Measurements from ENCODE around the gene RNASE7.
"Not testable (repeated sequence)": the region's sequence is repeated elsewhere in the genome, so short reads cannot be mapped to it uniquely, and the experiment has no call there.

Gene RNASE7, protein sequence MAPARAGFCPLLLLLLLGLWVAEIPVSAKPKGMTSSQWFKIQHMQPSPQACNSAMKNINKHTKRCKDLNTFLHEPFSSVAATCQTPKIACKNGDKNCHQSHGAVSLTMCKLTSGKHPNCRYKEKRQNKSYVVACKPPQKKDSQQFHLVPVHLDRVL

DNA sequence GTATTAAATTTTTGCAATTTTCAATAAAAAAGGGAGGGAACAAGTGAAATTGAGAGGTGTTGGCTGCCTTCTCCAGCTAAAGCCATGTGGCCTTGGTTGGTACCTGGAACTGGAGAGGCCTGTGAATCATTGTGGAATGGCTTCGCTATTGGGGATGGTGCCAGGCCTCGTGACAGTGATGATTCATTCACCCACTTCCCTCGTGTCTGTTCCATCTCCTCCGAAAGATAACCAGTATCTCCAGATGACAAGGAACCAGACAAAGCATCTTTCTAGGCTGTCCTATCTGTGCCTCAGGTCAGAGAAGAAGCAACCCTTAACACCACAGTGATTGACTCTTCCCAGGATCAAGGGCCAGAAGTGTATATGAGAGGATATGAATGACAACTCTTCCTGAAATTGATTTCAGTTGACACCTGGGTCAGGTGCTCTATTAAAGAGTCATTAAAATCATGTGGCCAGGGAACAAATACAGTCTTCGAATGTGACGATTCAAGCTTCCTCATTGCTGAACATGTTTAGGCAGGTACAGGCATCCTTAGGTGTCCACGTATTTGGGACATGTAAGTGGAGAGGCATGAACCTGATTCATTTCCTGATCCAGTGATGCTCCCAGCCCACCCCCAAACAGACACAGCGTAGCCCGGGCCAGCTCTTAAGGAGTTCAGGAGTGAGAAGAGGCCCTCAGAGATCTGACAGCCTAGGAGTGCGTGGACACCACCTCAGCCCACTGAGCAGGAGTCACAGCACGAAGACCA lies at the start of gene RNASE7:
TSS of gene RNASE7 (plus strand) at position 687 of the 758 bp plus-strand sequence. CDS start 631 bp downstream, outside the sequence.
- no peak for DNase-seq

DNA sequence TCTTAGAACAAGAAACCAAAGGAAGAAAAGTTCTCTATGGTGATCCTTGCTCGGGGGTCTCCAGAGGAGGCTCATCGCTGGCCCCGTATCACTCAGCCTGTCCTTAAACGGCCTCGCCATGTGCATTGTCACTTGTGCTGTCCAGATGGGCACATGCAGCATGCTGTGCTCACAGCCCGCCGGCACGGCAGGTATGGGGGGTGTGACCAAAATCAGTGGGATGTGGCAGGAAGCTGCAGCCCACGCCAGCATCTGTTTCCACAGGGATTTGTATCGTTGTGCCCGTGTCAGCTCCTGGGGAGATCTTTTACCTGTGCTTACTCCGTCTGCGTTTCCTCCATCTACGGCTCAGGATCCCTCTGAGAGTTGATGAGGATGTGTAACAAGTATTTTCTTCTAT lies 45.6 kb upstream of the RNASE7 start:
- DNase-seq, result no peak

DNA sequence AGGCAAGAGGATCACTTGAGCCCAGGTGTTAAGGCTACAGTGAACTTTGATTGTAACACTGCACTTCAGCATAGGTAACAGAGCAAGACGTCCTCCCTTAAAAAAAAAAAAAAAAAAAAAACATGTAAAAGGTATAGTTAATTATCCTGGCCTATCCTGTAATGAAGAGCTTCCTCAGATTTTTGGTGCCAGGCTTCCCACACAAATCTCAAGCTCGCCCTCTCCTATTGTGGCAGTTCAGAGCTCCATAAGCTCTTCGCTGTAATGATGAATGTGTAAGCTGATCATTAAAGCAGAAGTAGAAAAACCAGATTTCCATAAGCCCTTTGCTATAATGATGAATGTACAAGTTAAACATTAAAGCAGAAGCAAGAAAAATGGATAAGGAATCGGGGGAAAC lies 45.0 kb upstream of the RNASE7 start:
- DNase-seq, result no peak

DNA sequence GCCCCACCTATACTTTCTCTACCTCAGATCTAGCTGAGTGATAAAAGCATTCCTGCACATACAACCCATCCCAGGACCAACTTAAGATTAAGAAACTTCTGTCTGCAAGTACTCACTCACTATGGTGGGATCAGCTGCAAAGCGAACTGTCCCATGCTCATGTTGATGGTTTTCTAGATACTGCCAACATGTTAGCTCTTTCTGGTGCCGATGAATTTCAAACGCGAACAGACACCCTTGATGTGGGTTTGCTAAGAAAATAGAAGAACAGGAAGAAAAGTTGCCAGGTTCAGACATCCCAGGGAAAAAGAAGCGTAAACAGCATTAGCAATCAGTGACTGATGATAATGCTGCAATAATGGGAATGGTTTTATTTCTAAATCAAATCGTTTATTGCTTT lies 44.6 kb upstream of the RNASE7 start:
- DNase-seq, result no peak

DNA sequence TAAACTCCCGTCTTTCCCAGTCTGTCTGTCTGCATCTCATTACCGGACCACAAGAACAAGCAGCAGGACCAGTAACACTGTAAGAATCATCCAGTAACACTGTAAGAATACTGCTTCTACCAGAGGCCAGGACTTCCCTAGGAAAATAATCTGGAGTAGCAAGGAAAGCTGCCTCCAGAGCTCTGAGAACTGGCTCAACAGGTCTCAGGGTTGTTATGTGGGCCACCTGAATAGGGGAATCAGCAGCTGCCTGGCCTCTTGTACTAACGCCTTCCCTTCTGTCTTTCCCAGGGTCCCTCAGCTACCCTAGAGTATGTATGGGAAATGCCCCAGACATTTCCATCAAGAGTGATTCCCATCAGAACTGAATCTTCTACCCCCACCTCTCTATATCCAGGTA lies 44.0 kb upstream of the RNASE7 start:
- DNase-seq, result no peak

DNA sequence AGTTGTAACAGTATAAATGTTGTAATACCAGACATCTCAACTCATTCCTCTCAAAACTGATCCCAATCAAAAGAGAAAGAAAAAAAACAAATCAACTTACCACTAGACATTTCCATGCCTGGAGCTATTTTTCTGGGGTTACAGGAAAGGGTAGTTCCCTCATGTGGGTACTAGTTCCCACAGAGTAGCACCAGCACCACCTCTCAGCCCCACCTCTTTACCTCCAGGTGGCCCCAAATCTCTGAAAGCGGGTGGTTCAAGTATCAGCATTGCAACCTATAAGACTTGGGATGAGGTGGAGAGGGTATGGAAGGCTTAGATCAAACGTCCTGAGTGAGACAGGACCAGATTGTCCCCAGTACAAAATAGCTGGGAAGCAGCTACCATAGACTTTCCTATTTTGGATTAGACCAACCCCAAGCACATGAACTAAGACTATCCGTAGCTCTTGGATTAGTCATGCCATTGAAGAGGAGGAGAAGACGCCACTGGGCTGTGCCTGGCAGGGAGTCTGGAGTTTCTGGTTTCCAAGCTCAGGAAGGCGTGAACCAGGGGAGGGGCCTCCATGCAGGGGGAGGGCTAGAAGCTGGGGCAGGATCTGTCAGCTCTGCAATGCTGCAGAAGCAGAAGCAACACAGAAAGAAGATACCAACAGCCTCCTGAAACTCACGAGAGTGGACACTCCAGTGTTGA lies 43.3 kb upstream of the RNASE7 start, which contains the start of gene SLC39A2:
TSS of gene SLC39A2 (plus strand) at position 620 of the 693 bp plus-strand sequence. CDS start 154 bp downstream, outside the sequence.
- DNase-seq, result peak in 1 of 2 experiments; percentile 55

DNA sequence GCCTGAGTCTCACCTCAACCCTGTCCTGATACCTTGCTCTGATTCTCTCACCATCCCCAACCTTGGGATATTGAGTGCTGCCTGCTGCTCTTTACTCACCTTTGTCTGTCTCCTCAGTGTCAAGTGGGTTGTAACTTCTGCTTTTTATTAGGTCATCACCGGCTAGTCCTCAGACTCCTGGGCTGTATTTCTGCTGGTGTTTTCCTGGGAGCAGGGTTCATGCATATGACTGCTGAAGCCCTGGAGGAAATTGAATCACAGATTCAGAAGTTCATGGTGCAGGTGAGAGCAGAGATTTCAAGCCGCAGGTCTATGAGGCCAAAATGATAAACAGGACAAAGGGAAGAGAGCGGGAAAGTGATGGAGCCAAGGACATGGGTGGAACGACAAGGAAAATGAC lies 42.6 kb upstream of the RNASE7 start:
- no peak for DNase-seq

DNA sequence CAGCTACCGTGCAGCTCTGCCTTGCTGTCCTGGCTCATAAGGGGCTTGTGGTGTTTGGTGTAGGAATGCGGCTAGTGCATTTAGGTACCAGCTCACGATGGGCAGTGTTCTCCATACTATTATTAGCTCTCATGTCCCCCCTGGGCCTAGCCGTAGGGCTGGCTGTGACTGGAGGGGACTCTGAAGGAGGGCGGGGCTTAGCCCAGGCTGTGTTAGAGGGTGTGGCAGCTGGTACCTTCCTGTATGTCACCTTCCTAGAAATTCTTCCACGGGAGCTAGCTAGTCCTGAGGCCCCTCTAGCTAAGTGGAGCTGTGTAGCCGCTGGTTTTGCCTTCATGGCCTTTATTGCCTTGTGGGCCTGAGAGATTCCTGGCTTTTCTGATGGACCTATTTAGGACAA lies 40.9 kb upstream of the RNASE7 start:
- no peak for DNase-seq

DNA sequence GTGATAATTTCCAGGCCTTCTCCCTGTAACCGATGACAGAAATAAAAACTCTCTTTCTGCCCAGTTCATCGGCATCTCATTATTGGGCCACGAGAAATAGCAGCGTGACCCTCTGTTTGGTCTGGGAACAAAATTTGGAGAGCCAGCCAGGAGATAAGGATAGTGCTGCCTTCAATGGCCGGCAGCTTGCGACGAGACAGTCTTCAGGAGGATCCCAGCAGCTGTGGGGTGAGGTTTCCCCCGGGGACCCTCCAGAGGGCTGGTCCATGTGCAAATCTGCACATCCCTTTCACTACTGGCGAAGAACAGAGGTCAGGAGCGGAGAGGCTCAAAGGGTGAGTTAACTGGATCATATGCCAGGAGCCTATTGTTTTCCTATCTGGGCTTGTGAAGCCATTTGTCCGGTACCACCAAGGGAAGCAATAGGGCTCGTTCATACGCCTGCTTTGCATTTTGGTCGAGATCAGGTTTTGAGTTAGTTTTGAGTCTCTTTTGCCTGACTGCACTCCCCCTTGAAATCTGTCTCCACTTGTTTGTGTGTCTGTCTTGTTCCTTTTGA lies 38.3 kb upstream of the RNASE7 start:
- no peak for DNase-seq

DNA sequence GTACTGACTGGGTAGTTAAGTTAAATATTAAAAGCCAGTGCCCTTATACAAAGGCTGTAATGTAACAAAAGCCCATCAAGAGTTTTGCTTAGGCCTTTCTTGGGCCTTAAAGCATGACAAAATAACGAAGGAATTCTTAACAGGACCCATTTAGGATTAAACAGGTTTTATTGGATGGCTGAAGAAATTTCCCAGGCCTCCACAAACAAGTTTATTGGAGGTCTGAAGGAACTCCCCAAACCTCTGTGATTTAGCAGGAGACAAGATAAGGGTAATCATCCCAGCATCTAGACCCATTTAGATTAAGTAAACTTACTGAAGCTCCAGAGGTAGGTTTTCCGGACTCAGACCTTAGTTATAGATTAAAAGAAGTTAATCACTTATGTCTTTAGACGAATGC lies 32.4 kb upstream of the RNASE7 start:
- not testable (repeated sequence) for DNase-seq

DNA sequence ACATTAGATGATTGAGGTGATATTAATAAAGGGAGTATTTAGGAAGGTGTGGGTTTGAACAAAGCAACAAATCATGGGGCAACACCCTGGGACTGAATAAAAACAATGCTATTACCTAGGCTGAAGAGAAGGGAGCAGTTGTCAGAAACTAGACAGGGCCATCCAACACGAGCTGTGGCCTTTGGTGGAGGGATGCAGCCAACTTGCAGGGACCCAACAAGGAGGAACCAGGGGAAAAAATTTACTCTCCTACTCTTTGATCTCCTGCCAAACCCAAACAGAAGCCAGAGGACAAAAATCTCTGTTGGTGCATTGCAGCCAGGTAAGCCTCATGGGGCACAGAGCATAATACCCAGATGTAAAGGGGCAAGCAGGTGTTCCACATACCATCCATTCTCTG lies 31.0 kb upstream of the RNASE7 start:
- no peak for DNase-seq

DNA sequence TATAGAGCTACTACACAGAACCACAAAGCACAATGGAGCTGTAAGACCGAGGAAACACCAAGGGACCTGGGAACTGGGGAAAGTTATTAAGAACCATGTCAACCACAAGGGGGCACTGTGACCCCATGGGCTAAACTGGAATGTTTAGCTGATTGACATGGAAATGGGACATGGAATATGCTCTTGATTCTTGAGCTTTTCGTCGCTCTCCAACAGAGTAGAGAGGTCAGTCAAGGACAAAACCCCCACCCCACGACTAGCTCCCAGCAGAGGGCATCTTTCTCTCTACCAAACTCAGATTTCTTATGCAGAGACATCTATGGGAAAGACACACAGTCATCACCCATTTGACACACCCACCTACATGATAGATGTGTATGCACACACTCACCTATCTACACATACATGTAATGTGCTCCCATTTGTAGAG lies 27.4 kb upstream of the RNASE7 start:
- peak; percentile 80 to 90 for DNase-seq

DNA sequence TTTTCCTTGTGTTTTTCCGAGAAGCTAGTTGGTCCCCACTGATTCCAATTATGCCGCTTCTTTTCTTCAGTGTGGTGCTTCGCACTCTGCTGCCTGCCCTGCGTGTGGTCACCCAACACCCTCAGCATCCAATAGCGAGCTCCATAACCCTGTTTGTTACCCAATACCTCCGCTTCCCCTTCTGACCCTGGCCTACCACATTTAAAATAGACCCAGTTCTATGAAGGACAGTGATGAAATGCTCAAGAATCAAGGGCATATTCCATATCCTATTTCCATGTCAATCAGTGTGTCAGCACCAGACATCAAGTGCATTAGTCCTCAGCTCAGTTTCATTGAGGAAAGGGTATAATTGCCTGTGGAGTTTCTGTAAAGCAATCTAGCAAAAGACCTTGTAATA lies 26.9 kb upstream of the RNASE7 start:
- no peak for DNase-seq

DNA sequence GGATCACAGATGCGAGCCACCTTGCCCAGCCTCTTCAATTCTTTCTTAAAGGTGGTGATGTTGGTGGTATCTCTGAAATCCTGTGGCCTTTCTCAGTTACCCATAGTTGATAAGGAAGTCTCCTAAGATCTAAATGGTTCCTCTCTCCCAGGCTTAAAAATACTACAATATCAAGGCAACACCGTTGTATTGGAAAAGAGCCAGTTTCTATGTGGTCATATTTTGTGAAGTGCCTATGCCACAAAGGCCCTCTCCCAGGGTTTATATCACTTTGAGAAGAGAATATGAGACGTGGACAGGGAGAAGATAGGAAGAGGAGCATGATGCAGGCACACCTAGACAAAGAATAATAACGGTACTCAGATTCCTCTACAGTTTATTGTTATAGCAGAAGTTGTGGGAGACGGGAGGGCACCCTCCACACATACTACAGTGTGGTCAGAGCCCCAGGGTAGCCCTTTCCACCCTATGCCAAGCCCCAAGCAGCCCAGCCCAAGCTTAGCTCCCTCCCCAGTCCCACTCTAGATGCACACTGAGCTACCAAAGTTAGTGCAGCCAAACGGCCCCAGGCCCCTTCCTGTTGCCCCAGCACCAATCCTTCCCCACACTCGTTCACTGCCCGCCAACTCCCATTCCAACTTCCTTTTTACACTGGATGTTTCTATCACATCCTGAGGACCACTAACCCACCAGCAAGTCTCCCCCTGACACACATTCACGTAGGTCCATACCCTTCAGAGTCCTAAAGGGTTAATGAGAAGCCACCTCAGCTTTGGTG lies 25.6 kb upstream of the RNASE7 start:
- no peak for DNase-seq

DNA sequence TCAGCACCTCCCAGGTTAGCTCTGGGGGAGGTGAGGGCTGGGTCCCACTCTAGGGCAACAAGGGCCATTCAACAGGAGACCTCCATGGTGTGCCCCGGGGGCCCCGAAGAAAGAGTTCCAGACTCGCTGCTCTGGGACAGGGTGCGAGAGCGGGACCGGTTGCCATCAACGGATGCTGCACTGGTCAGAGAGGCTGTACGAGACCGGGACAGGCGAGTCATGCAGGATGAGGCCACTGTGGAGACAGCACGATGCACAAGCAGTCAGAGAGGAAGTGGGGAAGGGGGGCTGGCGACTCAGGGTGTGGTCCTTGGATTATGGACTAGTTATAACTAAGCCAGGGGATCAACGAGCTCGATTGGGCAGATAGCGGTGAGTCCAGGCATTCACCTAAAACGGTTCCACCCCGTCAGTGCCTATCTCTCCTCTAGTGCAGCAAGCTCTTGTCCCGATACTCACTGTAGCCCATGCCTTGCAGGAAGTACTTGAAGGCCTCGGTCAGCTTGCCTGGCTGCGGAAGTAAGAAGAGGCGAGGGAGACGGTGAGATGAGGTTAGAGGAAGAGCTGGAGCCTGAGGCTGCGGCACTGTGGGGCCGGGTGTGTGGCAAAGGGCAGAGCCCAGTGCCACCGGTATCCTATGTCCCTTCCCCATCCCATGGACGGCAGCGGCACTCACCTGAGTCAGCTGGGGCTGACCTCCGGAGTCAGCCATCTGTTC lies 24.5 kb upstream of the RNASE7 start:
- DNase-seq, result no peak

DNA sequence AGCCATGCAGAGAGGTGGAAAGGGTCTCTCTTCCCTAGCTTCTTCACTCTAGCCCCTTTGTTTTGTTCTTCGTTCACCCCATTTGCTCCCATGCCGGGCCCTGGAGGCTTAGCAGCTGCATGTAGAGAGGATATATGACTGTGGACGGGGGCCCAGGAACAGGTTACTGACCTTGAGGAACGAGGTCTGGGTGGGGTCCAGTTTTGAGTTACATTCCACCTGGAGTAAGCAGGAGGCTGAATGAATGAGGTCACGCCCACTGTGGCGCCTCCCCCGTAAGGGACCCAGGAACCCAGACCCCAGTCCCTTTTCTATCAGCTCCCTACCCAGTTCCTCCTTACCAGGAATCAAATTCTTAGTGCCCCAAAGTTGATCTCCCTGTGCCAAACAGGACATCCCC lies 23.9 kb upstream of the RNASE7 start:
- no peak for DNase-seq

DNA sequence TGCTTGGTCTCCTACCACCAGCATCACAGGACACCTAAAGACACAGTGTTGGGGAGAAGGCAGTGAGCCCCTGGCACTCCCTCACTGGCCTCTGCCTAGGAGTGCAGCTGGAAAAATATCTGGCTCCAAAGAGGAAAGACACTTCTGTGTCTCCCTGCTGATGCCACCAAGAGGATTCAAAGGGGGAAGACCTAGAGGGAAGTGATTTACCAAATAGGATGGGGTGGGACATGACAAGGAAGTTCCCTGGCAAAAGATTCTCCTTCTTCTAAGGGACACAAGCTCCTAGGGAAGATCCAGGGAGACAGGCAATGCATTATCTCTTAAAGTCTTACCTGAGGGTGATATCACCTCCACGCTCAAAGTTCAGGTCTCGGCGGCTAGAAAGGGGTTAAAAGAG lies 23.4 kb upstream of the RNASE7 start:
- DNase-seq, result no peak

DNA sequence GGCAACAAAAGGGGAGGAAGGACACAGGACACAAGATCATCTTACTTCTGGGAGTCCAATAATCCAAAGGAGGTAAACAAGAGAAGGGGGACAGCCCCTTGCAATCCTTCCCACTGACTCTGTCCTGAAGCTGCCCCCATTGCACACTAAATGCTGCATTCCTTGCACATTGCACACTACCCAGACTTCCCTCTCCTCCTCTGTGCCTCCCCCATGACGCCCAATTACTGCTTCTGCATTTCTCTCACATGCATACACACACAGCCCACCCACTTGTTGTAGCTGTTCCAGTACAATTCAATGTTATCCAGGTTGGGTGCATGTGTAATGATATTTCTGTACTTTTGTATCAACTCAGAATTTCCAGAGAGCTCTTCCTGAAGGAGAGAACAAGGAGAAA lies 22.8 kb upstream of the RNASE7 start:
- no peak for DNase-seq

DNA sequence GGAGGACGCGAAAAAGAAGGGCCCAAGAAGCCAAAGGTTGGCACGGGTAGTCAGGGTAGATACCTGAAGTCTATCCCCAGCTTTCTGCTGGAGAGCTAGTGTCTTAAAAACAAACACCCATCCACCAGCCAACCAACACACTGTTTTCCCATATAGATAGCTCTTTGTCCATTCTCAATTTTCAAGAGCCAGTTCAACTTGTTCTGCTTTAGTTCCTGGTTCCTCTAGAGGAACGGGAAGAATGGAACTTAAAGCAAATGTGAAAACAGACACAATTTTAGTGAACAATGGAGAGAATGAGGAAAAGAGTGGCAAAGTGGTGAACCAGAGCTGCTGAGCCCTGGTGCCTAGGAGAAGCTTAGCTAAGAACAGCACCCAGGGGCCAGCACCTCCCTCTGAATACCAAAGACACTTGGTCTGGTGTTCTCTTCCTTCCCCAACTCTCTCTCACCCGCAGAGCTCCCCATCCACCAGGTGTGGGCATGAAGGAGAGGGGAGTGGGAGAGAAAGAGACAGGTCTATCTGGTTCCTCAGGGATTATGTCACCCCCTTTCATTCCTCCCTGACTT lies 21.1 kb upstream of the RNASE7 start:
- no peak for DNase-seq

DNA sequence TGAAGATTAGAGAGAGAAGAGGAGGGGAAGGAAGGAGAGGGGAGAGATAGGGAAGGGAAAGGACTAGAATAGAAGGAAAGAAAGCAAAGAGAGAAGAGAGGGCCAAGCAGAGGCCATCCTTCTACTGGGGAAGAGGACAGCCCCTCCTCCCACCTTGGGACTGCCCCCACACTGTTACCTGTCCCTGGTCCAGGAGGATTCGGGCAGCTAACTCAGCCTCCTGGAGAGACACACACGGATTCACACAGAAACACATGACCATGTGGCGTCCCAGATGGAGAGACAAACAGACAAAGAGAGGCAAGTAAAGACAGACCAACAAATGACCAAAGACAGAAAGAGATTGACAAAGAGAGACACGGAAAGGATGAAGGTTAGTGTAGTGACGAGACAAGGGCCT lies 19.5 kb upstream of the RNASE7 start:
- no peak for DNase-seq

DNA sequence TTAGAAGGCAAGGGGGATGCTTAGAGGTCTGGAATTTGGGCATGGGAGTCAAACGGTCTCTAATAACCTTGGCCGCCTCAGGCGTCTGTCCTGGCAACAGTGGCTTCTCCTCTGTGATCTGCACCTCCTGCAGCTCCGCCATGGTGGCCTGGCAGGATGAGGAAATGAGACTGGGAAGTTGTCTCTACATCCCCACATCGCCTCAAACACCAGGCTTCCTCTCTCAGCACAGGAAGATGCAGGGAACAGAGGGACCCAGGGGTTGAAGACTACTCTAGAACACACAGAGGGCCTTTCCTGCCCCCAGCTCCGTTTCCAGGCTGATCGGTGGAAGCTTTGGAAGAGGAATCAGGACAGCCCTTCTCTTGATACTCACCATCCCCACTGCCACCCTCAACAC lies 19.0 kb upstream of the RNASE7 start:
- no peak for DNase-seq

Measured in NCI-H446 (cell line).